PC-3 (cell line): ENCODE results near the gene SLC25A28. TPM values are rescaled to one million over a fixed set of nuclear protein-coding genes. Genes with fewer than 3 reads are reported as not detected.
"Not testable (repeated sequence)": the region's sequence is repeated elsewhere in the genome, so short reads cannot be mapped to it uniquely, and the experiment has no call there.

Experiments
- ATAC-seq: fragments of 200-7000 bp; cut with Tn5 transposase; 2 replicates; pipeline ENCODE4 v1.9.1; 2020; ENCODE audit warnings: mild to moderate bottlenecking, moderate library complexity
- BruUV-seq: library from RNA; stranded (reverse); fragments of 400-500 nt; replicated peaks from 2 replicates; lab custom pipeline; 2021; lab: Mats Ljungman, UMichigan
- CTCF ChIA-PET: fragments of 300-600 bp; sonication (Branson Sonifier 250); formaldehyde crosslinking; loops from one replicate; lab custom pipeline; 2022; ENCODE audit warnings: antibody characterized with exemption; lab: Charles Lee
- POLR2A ChIA-PET: fragments of 300-600 bp; sonication (Branson Sonifier 250); formaldehyde crosslinking; loops from one replicate; lab custom pipeline; 2022; ENCODE audit warnings: antibody characterized with exemption; ENCODE audit not compliant: unreplicated experiment; lab: Charles Lee
- DNase-seq: peaks from one replicate; pipeline ENCODE4 v3.0.0-alpha.2; 2015
- H2AFZ ChIP-seq: fragments of 300-600 bp; sonication (generic); 2 replicates; pipeline ENCODE4 v1.6.0; 2016; ENCODE audit warnings: antibody characterized with exemption, low read length
- H3F3A ChIP-seq: fragments of 300-600 bp; sonication (generic); one replicate; pipeline ENCODE4 v1.6.0; 2017; ENCODE audit warnings: antibody characterized with exemption, low read length, control low read depth, mild to moderate bottlenecking; ENCODE audit not compliant: unreplicated experiment
- H3K27ac ChIP-seq: fragments of 300-600 bp; sonication (generic); 2 replicates; pipeline ENCODE4 v1.5.1; 2016; ENCODE audit warnings: mild to moderate bottlenecking, low read length
- H3K27me3 ChIP-seq: fragments of 300-600 bp; sonication (generic); 2 replicates; pipeline ENCODE4 v1.6.1; 2016; ENCODE audit warnings: low read length, mixed read lengths
- H3K36me3 ChIP-seq: fragments of 300-600 bp; sonication (generic); 2 replicates; pipeline ENCODE4 v1.6.1; 2016; ENCODE audit warnings: low read depth, mixed run types, low read length, mixed read lengths
- H3K4me1 ChIP-seq: fragments of 300-600 bp; sonication (generic); 2 replicates; pipeline ENCODE4 v1.5.1; 2016; ENCODE audit warnings: low read length; ENCODE audit not compliant: insufficient read depth
- H3K4me2 ChIP-seq: fragments of 300-600 bp; sonication (generic); 2 replicates; pipeline ENCODE4 v1.6.0; 2016; ENCODE audit warnings: low read length
- H3K4me3 ChIP-seq: fragments of 300-600 bp; sonication (generic); 2 replicates; pipeline ENCODE4 v1.5.1; 2016; ENCODE audit warnings: mild to moderate bottlenecking, low read length, mixed read lengths
- H3K79me2 ChIP-seq: fragments of 300-600 bp; sonication (generic); 2 replicates; pipeline ENCODE4 v1.6.1; 2017; ENCODE audit warnings: low read length, mixed read lengths
- H3K9ac ChIP-seq: fragments of 300-600 bp; sonication (generic); 2 replicates; pipeline ENCODE4 v1.6.0; 2016; ENCODE audit warnings: mild to moderate bottlenecking, low read length
- H3K9me2 ChIP-seq: fragments of 300-600 bp; sonication (generic); replicated peaks from 2 replicates; pipeline ENCODE4 v1.6.1; 2016; ENCODE audit warnings: mixed run types, low read length, mixed read lengths
- H3K9me3 ChIP-seq: fragments of 300-600 bp; sonication (generic); 2 replicates; pipeline ENCODE4 v1.6.1; 2016; ENCODE audit warnings: low read length, mixed read lengths
- H4K20me1 ChIP-seq: fragments of 300-600 bp; sonication (generic); 2 replicates; pipeline ENCODE4 v1.6.1; 2016; ENCODE audit warnings: low read length, mixed read lengths
- CTCF ChIP-seq: fragments of 300-600 bp; sonication (generic); conservative IDR thresholded peaks from 2 replicates; pipeline ENCODE4 v1.5.1; 2017; ENCODE audit warnings: antibody characterized with exemption, low read depth, mild to moderate bottlenecking, low read length
- EZH2 ChIP-seq: fragments of 300-600 bp; sonication (generic); IDR thresholded peaks from one replicate; pipeline ENCODE4 v1.6.1; 2017; ENCODE audit warnings: antibody characterized with exemption, mild to moderate bottlenecking, low read length; ENCODE audit not compliant: unreplicated experiment
- EZH2phosphoT487 ChIP-seq: fragments of 300-600 bp; sonication (generic); IDR thresholded peaks from 2 replicates; pipeline ENCODE4 v1.6.1; 2018; ENCODE audit warnings: mild to moderate bottlenecking, antibody characterized with exemption, low read length, borderline replicate concordance
- intact Hi-C: fragments of 100-400 bp; cut with micrococcal nuclease; formaldehyde crosslinking; loops from 2 replicates; pipeline ENCODE4 v1.9.0; 2023
- total RNA-seq: library from RNA; depleted of rRNA; stranded (reverse); fragments of >200 nt; gene quantifications from 2 replicates; pipeline ENCODE4 v1.2.3, GENCODE V29; 2014

Gene SLC25A28
- total RNA-seq, 1 experiment from 2014 or later, result 14.2 TPM

- no peak overlapping the region for H3K9ac ChIP-seq
These were observed 8.8 kb upstream of the SLC25A28 start for GRCh38 chr10:99628923-99629624.

GRCh38 chr10:99625124-99625523 is 4.9 kb upstream of the SLC25A28 start:
- H3K9me2 ChIP-seq, H4K20me1 ChIP-seq, H3K4me1 ChIP-seq, H3K9ac ChIP-seq, H2AFZ ChIP-seq, ATAC-seq, CTCF ChIA-PET, POLR2A ChIA-PET, H3K27ac ChIP-seq, H3K79me2 ChIP-seq, H3K9me3 ChIP-seq, intact Hi-C loops, H3K4me3 ChIP-seq, H3F3A ChIP-seq, H3K27me3 ChIP-seq, BruUV-seq, H3K4me2 ChIP-seq, H3K36me3 ChIP-seq, DNase-seq: not testable (repeated sequence)

More at GRCh38 chr10:99628923-99629624, 8.8 kb upstream of the SLC25A28 start:
- H3K9me2 ChIP-seq, result no peaks in the 10 kb centered on the region
- H3K4me1 ChIP-seq, result no peaks in the 10 kb centered on the region
- no peaks in the 10 kb centered on the region for H3F3A ChIP-seq
- no peaks in the 10 kb centered on the region for H4K20me1 ChIP-seq
- H3K79me2 ChIP-seq, result no peaks in the 10 kb centered on the region
- ChIA-PET CTCF (no interaction called here), POLR2A (no interaction called here)
- TF ChIP-seq EZH2 (no peak), EZH2phosphoT487 (no peak), CTCF (no peak)
- no peaks in the 10 kb centered on the region for H3K27me3 ChIP-seq
- H3K36me3 ChIP-seq, result no peaks in the 10 kb centered on the region
- no peak overlapping the region for H2AFZ ChIP-seq
- BruUV-seq, result no TSS peak
- H3K9me3 ChIP-seq, result no peaks in the 10 kb centered on the region
- H3K4me3 ChIP-seq, result no peak overlapping the region
- no peak overlapping the region for H3K4me2 ChIP-seq
- intact Hi-C loops, result no loop called here
- ATAC-seq (no peak), DNase-seq (no peak)
- no peak overlapping the region for H3K27ac ChIP-seq

GRCh38 chr10:99623919-99624318 is 3.7 kb upstream of the SLC25A28 start:
- POLR2A ChIA-PET, result no interaction called here
- BruUV-seq, result no TSS peak
- ATAC-seq, result no peak

More at GRCh38 chr10:99623919-99624318, 3.7 kb upstream of the SLC25A28 start:
- TF ChIP-seq CTCF (no peak), EZH2phosphoT487 (no peak), EZH2 (no peak)
- no peaks in the 10 kb centered on the region for H3F3A ChIP-seq
- H3K36me3 ChIP-seq, result no peaks in the 10 kb centered on the region
- H3K4me1 ChIP-seq, result 0 out of 2 replicates have a peak, but pooled peaks cover 7% of the 10 kb centered on the region
- H3K4me3 ChIP-seq, result no peak overlapping the region
- no peak overlapping the region for H2AFZ ChIP-seq
- 0 out of 2 replicates have a peak, but pooled peaks cover under 1% of the 10 kb centered on the region for H4K20me1 ChIP-seq
- no peaks in the 10 kb centered on the region for H3K27me3 ChIP-seq
- CTCF ChIA-PET, result no interaction called here
- intact Hi-C loops, result loop anchor here (5.0 kb wide), 1 partner anchor 33 kb away; the partner anchor contains the start of gene ENTPD7
- H3K9me2 ChIP-seq, result no peaks in the 10 kb centered on the region
- H3K9me3 ChIP-seq, result no peaks in the 10 kb centered on the region
- H3K79me2 ChIP-seq, result peaks cover 11% of the 10 kb centered on the region
- H3K9ac ChIP-seq, result no peak overlapping the region
- H3K27ac ChIP-seq, result no peak overlapping the region
- no peak overlapping the region for H3K4me2 ChIP-seq
- no peak for DNase-seq
